Neuronal stem cell (in vitro differentiated cells): Measurements from ENCODE around the gene CCL1.

Source experiments
- DNase-seq: peaks from one replicate; pipeline ENCODE4 v3.0.0-alpha.2; 2013; ENCODE audit warnings: low spot score
- H2AFZ ChIP-seq: one replicate; pipeline ENCODE4 v1.6.1; 2013; ENCODE audit warnings: mild to moderate bottlenecking, low read length, inconsistent platforms
- H2AK5ac ChIP-seq: 2 replicates; pipeline ENCODE4 v1.6.1; 2013; ENCODE audit warnings: low read depth, mild to moderate bottlenecking, inconsistent platforms, low read length, moderate library complexity, mixed read lengths
- H2BK120ac ChIP-seq: 2 replicates; pipeline ENCODE4 v1.6.1; 2013; ENCODE audit warnings: low read depth, mild to moderate bottlenecking, inconsistent platforms, low read length, moderate library complexity, mixed read lengths
- H2BK12ac ChIP-seq: one replicate; pipeline ENCODE4 v1.6.1; 2013; ENCODE audit warnings: low read length, inconsistent platforms
- H2BK15ac ChIP-seq: 2 replicates; pipeline ENCODE4 v1.6.1; 2013; ENCODE audit warnings: mild to moderate bottlenecking, low read length, inconsistent platforms, mixed read lengths
- H2BK5ac ChIP-seq: one replicate; pipeline ENCODE4 v1.6.1; 2013; ENCODE audit warnings: inconsistent platforms, mild to moderate bottlenecking, low read length, moderate library complexity
- H3K14ac ChIP-seq: one replicate; pipeline ENCODE4 v1.6.1; 2013; ENCODE audit warnings: low read length, inconsistent platforms
- H3K18ac ChIP-seq: 2 replicates; pipeline ENCODE4 v1.6.1; 2013; ENCODE audit warnings: low read length, inconsistent platforms
- H3K23ac ChIP-seq: 2 replicates; pipeline ENCODE4 v1.6.1; 2013; ENCODE audit warnings: low read depth, mild to moderate bottlenecking, mixed read lengths, low read length, inconsistent platforms; ENCODE audit not compliant: poor library complexity
- H3K27ac ChIP-seq: replicated peaks from 3 replicates; pipeline ENCODE4 v1.5.1; 2013; ENCODE audit warnings: low read length, inconsistent platforms
- H3K27me3 ChIP-seq, 3 experiments: 2 replicates each; pipeline ENCODE4 v1.6.1; 2013; ENCODE audit warnings: low read length in 3 of 3, mild to moderate bottlenecking in 2 of 3, inconsistent platforms in 1 of 3, low read depth in 1 of 3, mixed read lengths in 1 of 3, moderate library complexity in 1 of 3; ENCODE audit not compliant: control insufficient read depth in 3 of 3, insufficient read depth in 3 of 3
- H3K36me3 ChIP-seq, 2 donors: replicated peaks in 1 of 2; 2 replicates each; pipeline ENCODE4 v1.6.1; 2013; ENCODE audit warnings: low read length in 2 of 2; ENCODE audit not compliant: control insufficient read depth in 2 of 2, insufficient read depth in 2 of 2
- H3K4ac ChIP-seq: 2 replicates; pipeline ENCODE4 v1.6.1; 2013; ENCODE audit warnings: inconsistent platforms, mild to moderate bottlenecking, low read length, moderate library complexity
- H3K4me1 ChIP-seq, 2 donors: 1 replicate in 1 of 2; 2 replicates in 1 of 2; pipeline ENCODE4 v1.6.1; 2013; ENCODE audit warnings: low read length in 2 of 2, low read depth in 1 of 2; ENCODE audit not compliant: control insufficient read depth in 2 of 2, insufficient read depth in 1 of 2
- H3K4me2 ChIP-seq: one replicate; pipeline ENCODE4 v1.6.1; 2013; ENCODE audit warnings: mild to moderate bottlenecking, low read length, inconsistent platforms; ENCODE audit not compliant: insufficient read depth, poor library complexity, severe bottlenecking
- H3K4me3 ChIP-seq, 2 donors: 2 replicates each; pipeline ENCODE4 v1.5.1; 2013; ENCODE audit warnings: low read length in 2 of 2, mild to moderate bottlenecking in 2 of 2, inconsistent platforms in 1 of 2, moderate library complexity in 1 of 2
- H3K79me1 ChIP-seq: one replicate; pipeline ENCODE4 v1.6.1; 2013; ENCODE audit warnings: low read depth, mild to moderate bottlenecking, inconsistent platforms, low read length, moderate library complexity
- H3K9ac ChIP-seq: one replicate; pipeline ENCODE4 v1.6.1; 2013; ENCODE audit warnings: mild to moderate bottlenecking, low read depth, low read length, inconsistent platforms; ENCODE audit not compliant: poor library complexity
- H3K9me3 ChIP-seq, 2 donors: replicated peaks in 1 of 2; 2 replicates each; pipeline versions ENCODE3 to v1.6.1; 2013; ENCODE audit warnings: low read length in 2 of 2, mild to moderate bottlenecking in 2 of 2, inconsistent platforms in 1 of 2, low read depth in 1 of 2, mixed read lengths in 1 of 2, moderate library complexity in 1 of 2; ENCODE audit not compliant: control insufficient read depth in 2 of 2, insufficient read depth in 1 of 2
- H4K8ac ChIP-seq: one replicate; pipeline ENCODE4 v1.6.1; 2013; ENCODE audit warnings: low read depth, mild to moderate bottlenecking, inconsistent platforms, low read length, moderate library complexity
- H4K91ac ChIP-seq: one replicate; pipeline ENCODE4 v1.6.1; 2013; ENCODE audit warnings: low read length, low read depth, mild to moderate bottlenecking, inconsistent platforms; ENCODE audit not compliant: poor library complexity
- WGBS, 2 donors: extraction: QIAGEN DNeasy Blood & Tissue Kit; methylation state at CpG; one replicate each; pipeline ENCODE4 v1.1.7; 2013; ENCODE audit warnings: missing lambda C conversion rate in 2 of 2, mixed read lengths in 1 of 2; ENCODE audit not compliant: insufficient read length in 2 of 2, insufficient replicate concordance in 1 of 2; ENCODE audit errors: extremely low coverage in 2 of 2; 5-methylcytosine and 5-hydroxymethylcytosine counted together

The CCL1 gene

DNA sequence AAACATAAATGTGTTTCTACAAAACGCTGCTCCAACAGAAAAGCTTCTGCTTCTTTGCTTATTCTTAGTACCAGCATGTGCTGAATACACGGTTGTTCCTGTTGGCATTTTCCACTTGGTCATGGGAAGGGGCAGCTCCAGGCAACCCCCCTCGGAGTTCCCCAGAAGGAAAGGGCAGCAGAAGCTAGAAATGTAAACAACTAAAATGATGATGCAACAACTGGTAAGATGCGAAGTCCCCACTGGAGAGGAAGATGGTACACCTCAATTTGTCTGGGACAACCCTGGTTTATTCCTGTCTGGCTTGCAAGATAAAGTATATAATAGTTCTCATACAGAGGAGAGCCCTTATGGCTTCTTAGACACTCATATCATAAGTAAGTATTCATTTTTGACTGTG lies 16.0 kb downstream of the CCL1 start:
- no peak for DNase-seq

GRCh38 chr17:34341916-34342315 lies 21.1 kb downstream of the CCL1 start:
- H3K9me3 ChIP-seq: no peaks in the 10 kb centered on the region
- no peak overlapping the region for H2BK15ac ChIP-seq
- no peak overlapping the region for H3K4me3 ChIP-seq
- H3K14ac ChIP-seq: no peak overlapping the region
- H2BK5ac ChIP-seq: no peak overlapping the region
- H3K27me3 ChIP-seq: no peaks in the 10 kb centered on the region
- H4K91ac ChIP-seq: no peak overlapping the region
- H3K4ac ChIP-seq: no peak overlapping the region
- H3K9ac ChIP-seq: no peak overlapping the region
- no CpG with 5 or more reads among the region's 2 CpGs for WGBS, 2 donors
- H3K18ac ChIP-seq: no peak overlapping the region
- no peak overlapping the region for H3K27ac ChIP-seq
- H3K23ac ChIP-seq: no peak overlapping the region
- H2AFZ ChIP-seq: no peak overlapping the region
- no peak overlapping the region for H2BK120ac ChIP-seq
- H2AK5ac ChIP-seq: no peak overlapping the region
- no peak overlapping the region for H3K4me2 ChIP-seq
- H2BK12ac ChIP-seq: no peak overlapping the region
- no peak for DNase-seq
- H3K4me1 ChIP-seq: no peaks in the 10 kb centered on the region
- no peak overlapping the region for H4K8ac ChIP-seq
- no peaks in the 10 kb centered on the region for H3K79me1 ChIP-seq
- H3K36me3 ChIP-seq: no peaks in the 10 kb centered on the region

More for the DNA sequence above, 16.0 kb downstream of the CCL1 start:
- Histone ChIP-seq H3K18ac (no peak overlapping the region), H3K14ac (no peak overlapping the region), H2BK12ac (no peak overlapping the region), H2BK5ac (no peak overlapping the region), H3K27ac (no peak overlapping the region), H3K4me2 (no peak overlapping the region), H3K27me3 (no peaks in the 10 kb centered on the region), H3K9me3 (no peaks in the 10 kb centered on the region), H3K4ac (no peak overlapping the region), H2BK15ac (no peak overlapping the region), H4K91ac (no peak overlapping the region), H2AFZ (no peak overlapping the region), H3K4me3 (no peak overlapping the region), H2BK120ac (no peak overlapping the region), H3K9ac (no peak overlapping the region), H3K23ac (no peak overlapping the region), H3K36me3 (no peaks in the 10 kb centered on the region), H4K8ac (no peak overlapping the region), H2AK5ac (no peak overlapping the region), H3K4me1 (no peaks in the 10 kb centered on the region), H3K79me1 (no peaks in the 10 kb centered on the region)
- WGBS, 2 donors: no CpG with 5 or more reads among the region's 4 CpGs

DNA sequence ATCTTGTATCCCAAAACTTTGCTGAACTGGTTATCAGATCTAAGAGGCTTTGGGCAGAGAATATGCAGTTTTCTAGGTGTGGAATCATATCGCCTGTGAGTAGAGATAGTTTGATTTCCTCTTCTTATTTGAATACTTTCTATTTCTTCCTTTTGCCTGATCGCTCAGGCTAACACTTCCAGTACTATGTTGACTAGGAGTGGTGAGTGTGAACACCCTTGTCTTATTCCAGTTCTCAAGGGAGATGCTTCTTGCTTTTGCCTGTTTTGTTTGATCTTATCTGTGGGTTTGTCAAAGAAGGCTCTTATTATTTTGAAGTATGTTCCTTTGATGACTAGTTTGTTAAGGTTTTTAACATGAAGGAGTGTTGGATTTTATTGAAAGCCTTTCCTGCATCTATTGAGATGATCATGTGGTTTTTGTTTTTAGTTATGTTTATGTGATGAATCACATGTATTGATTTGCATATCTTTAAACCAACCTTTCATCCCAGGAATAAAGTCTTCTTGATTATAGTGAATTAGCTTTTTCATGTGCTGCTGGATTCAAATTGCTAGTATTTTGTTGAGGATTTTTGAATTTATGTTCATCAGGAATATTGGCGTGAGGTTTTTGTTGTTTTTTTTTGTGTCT lies 23.8 kb downstream of the CCL1 start:
- Histone ChIP-seq H3K36me3 (no peaks in the 10 kb centered on the region), H3K4ac (no peak overlapping the region), H3K4me2 (no peak overlapping the region)

GRCh38 chr17:34337701-34338100 lies 25.3 kb downstream of the CCL1 start:
- Histone ChIP-seq H3K23ac (no peak overlapping the region), H4K91ac (no peak overlapping the region), H3K9ac (no peak overlapping the region), H3K4ac (no peak overlapping the region), H3K36me3 (no peaks in the 10 kb centered on the region), H3K14ac (no peak overlapping the region), H3K18ac (no peak overlapping the region), H3K27me3 (no peaks in the 10 kb centered on the region), H3K9me3 (no peaks in the 10 kb centered on the region), H3K4me1 (no peaks in the 10 kb centered on the region), H4K8ac (no peak overlapping the region), H2AK5ac (no peak overlapping the region), H3K27ac (no peak overlapping the region), H2BK15ac (no peak overlapping the region), H2AFZ (no peak overlapping the region), H2BK5ac (no peak overlapping the region), H3K4me3 (no peak overlapping the region), H3K4me2 (no peak overlapping the region), H3K79me1 (no peaks in the 10 kb centered on the region), H2BK120ac (no peak overlapping the region), H2BK12ac (no peak overlapping the region)
- WGBS, 2 donors: no CpG with 5 or more reads among the region's 1 CpG
- no peak for DNase-seq

More for the DNA sequence above, 23.8 kb downstream of the CCL1 start:
- no peak overlapping the region for H3K18ac ChIP-seq
- no peak overlapping the region for H2BK5ac ChIP-seq
- H2AK5ac ChIP-seq: no peak overlapping the region
- H2BK15ac ChIP-seq: no peak overlapping the region
- no peaks in the 10 kb centered on the region for H3K4me1 ChIP-seq
- no peaks in the 10 kb centered on the region for H3K27me3 ChIP-seq
- no peak overlapping the region for H3K14ac ChIP-seq
- H2BK12ac ChIP-seq: no peak overlapping the region
- no peak overlapping the region for H2BK120ac ChIP-seq
- no peaks in the 10 kb centered on the region for H3K9me3 ChIP-seq
- H3K4me3 ChIP-seq: no peak overlapping the region
- no peaks in the 10 kb centered on the region for H3K79me1 ChIP-seq
- H3K9ac ChIP-seq: no peak overlapping the region
- H4K8ac ChIP-seq: no peak overlapping the region
- no peak overlapping the region for H3K23ac ChIP-seq
- no peak overlapping the region for H4K91ac ChIP-seq
- no peak for DNase-seq
- no peak overlapping the region for H2AFZ ChIP-seq
- WGBS, 2 donors: 100% methylated on average over 1 of the region's 3 CpGs; no CpG with 5 or more reads in 1 of the 2 donors
- no peak overlapping the region for H3K27ac ChIP-seq
